Tibial nerve (tissue), 4 donors: ENCODE measurements around the gene ATF4.

Experiments
- EP300 ChIP-seq, 2 donors: sonication (generic); formaldehyde crosslinking; IDR thresholded peaks; one replicate each; pipeline ENCODE4 v1.6.1; 2017; ENCODE audit warnings: antibody characterized with exemption in 2 of 2, mild to moderate bottlenecking in 1 of 2
- POLR2A ChIP-seq, 2 donors: fragments of 450-650 bp; IDR thresholded peaks; one replicate each; pipeline ENCODE4 v1.6.1; 2017; ENCODE audit warnings: antibody characterized with exemption in 2 of 2, mild to moderate bottlenecking in 2 of 2, moderate library complexity in 2 of 2
- TF ChIP-seq, protein P1 (sequence below), 5 experiments: fragments of 200-600 bp in 3 of 5; fragments of 450-650 bp in 2 of 5; sonication (generic) in 3 of 5; IDR thresholded peaks; one replicate each; pipeline ENCODE4 v1.5.1; 2016 to 2019; ENCODE audit warnings: antibody characterized with exemption in 5 of 5, mild to moderate bottlenecking in 3 of 5, moderate library complexity in 2 of 5

DNA sequence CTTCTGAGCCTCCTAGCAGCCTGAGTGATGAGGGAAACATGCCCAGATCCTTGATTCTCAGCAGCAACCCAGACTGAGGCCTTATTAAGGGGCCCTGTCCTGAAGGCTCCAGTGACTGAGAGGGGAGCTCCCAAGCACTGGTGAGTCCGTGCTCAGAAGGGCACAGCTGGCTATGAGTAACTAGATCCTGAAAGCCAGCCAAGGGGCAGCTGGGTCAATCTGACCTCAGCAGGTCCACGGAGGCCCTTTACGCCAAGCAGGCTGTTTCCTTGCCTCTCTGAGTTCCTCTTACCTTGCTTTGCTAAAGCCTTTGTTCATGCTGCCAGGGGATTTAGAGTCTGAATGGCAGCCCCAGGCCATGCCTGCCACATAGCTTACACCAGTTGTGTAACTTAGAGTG lies 37.6 kb upstream of the ATF4 start:
- TF ChIP-seq, protein P1, sequence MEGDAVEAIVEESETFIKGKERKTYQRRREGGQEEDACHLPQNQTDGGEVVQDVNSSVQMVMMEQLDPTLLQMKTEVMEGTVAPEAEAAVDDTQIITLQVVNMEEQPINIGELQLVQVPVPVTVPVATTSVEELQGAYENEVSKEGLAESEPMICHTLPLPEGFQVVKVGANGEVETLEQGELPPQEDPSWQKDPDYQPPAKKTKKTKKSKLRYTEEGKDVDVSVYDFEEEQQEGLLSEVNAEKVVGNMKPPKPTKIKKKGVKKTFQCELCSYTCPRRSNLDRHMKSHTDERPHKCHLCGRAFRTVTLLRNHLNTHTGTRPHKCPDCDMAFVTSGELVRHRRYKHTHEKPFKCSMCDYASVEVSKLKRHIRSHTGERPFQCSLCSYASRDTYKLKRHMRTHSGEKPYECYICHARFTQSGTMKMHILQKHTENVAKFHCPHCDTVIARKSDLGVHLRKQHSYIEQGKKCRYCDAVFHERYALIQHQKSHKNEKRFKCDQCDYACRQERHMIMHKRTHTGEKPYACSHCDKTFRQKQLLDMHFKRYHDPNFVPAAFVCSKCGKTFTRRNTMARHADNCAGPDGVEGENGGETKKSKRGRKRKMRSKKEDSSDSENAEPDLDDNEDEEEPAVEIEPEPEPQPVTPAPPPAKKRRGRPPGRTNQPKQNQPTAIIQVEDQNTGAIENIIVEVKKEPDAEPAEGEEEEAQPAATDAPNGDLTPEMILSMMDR (IDR thresholded peaks at IDR 0.05): no peak
- TF ChIP-seq EP300 (IDR thresholded peaks at IDR 0.05) (no peak), POLR2A (IDR thresholded peaks at IDR 0.05) (no peak)
